HG03097 (cell line): ENCODE measurements around the gene SKI.

ENCODE experiments used
- ATAC-seq: cut with Tn5 transposase; IDR thresholded peaks from one replicate; pipeline ENCODE4 v1.9.1; 2021; ENCODE audit not compliant: unreplicated experiment, low FRiP score

The SKI gene

GRCh38 chr1:2345297-2346075 is 117.4 kb downstream of the SKI start:
- ATAC-seq, result no peak

GRCh38 chr1:2346691-2347408 is 118.7 kb downstream of the SKI start:
- ATAC-seq, result no peak

- no peak for ATAC-seq
Observed at GRCh38 chr1:2347409-2347785, 119.3 kb downstream of the SKI start.

GRCh38 chr1:2347896-2348295 is 119.8 kb downstream of the SKI start:
- ATAC-seq, result no peak

GRCh38 chr1:2348346-2349325 is 120.5 kb downstream of the SKI start:
- no peak for ATAC-seq

- ATAC-seq, result no peak
Observed at GRCh38 chr1:2349806-2350205, 121.7 kb downstream of the SKI start.

GRCh38 chr1:2350501-2350900 is 122.4 kb downstream of the SKI start:
- ATAC-seq, result no peak

- no peak for ATAC-seq
Observed at GRCh38 chr1:2350911-2351655, 123.0 kb downstream of the SKI start.

- ATAC-seq, result no peak
Observed at GRCh38 chr1:2351723-2352122, 123.6 kb downstream of the SKI start.

- no peak for ATAC-seq
Observed at GRCh38 chr1:2352341-2352896, 124.3 kb downstream of the SKI start.

GRCh38 chr1:2352897-2353550 is 124.9 kb downstream of the SKI start:
- ATAC-seq, result no peak

- no peak for ATAC-seq
Observed at GRCh38 chr1:2353551-2354438, 125.7 kb downstream of the SKI start.

- no peak for ATAC-seq
Observed at GRCh38 chr1:2354511-2355372, 126.6 kb downstream of the SKI start.

- ATAC-seq, result no peak
Observed at GRCh38 chr1:2355373-2356261, 127.5 kb downstream of the SKI start.

GRCh38 chr1:2356401-2356800 is 128.3 kb downstream of the SKI start:
- no peak for ATAC-seq
